ENCODE data around the gene KMT2E. TPM values are rescaled to one million over a fixed set of nuclear protein-coding genes. Genes with fewer than 3 reads are reported as not detected.

Gene KMT2E
- total RNA-seq, 1 experiment from 2014 or later, result 38.2 TPM

GRCh38 chr7:105068886-105069285, 54.9 kb downstream of the KMT2E start:
- Histone ChIP-seq H3T11ph (ENCODE audit: low read length) (no peak overlapping the region), H3K79me2 (ENCODE audit: insufficient read depth, low read length) (no peaks in the 10 kb centered on the region), H3K14ac (ENCODE audit: insufficient read depth, low read length) (no peak overlapping the region), H4K5ac (ENCODE audit: insufficient read length, low read depth, low read length) (no peak overlapping the region), H3K56ac (ENCODE audit: insufficient read length, low read depth, low read length) (no peak overlapping the region), H2BK120ac (ENCODE audit: low read depth, low read length, poor library complexity, severe bottlenecking) (no peak overlapping the region), H3K9me3 (ENCODE audit: control insufficient read depth, low read depth, low read length) (no peaks in the 10 kb centered on the region), H2BK12ac (ENCODE audit: insufficient read length, low read depth, low read length) (no peak overlapping the region), H4K8ac (replicated peaks; ENCODE audit: insufficient read length, low read depth, low read length) (no peak overlapping the region), H3K27ac (ENCODE audit: insufficient read length, low read depth, low read length) (no peak overlapping the region), H2AK5ac (ENCODE audit: insufficient read length, low read length) (no peak overlapping the region), H2BK15ac (ENCODE audit: low read depth, low read length) (no peak overlapping the region), H2AFZ (ENCODE audit: low read length) (no peak overlapping the region), H3K23ac (ENCODE audit: insufficient read length, low read depth, low read length) (no peak overlapping the region), H2BK20ac (ENCODE audit: low read depth, low read length, poor library complexity, severe bottlenecking) (no peak overlapping the region), H4K20me1 (ENCODE audit: control insufficient read depth, insufficient read depth, insufficient read length) (no peaks in the 10 kb centered on the region), H3K4me2 (ENCODE audit: insufficient read depth, insufficient read length, low read length) (no peak overlapping the region), H3K27me3 (ENCODE audit: insufficient read depth, low read length) (no peaks in the 10 kb centered on the region), H2BK5ac (ENCODE audit: insufficient read length, low read length) (no peak overlapping the region), H3K18ac (ENCODE audit: insufficient read length, low read depth, low read length) (no peak overlapping the region), H3K9ac (ENCODE audit: extremely low read depth, insufficient read length, low read length) (no peak overlapping the region), H3K4ac (ENCODE audit: low read depth, low read length) (no peak overlapping the region), H3K23me2 (ENCODE audit: insufficient read length, low read depth, low read length, poor library complexity, severe bottlenecking) (no peaks in the 10 kb centered on the region), H3K4me1 (ENCODE audit: insufficient read depth, low read length) (no peaks in the 10 kb centered on the region), H4K91ac (ENCODE audit: insufficient read length, low read depth, low read length) (no peak overlapping the region), H3K79me1 (ENCODE audit: insufficient read depth, low read depth, low read length, poor library complexity, severe bottlenecking) (no peaks in the 10 kb centered on the region)
- Mint-ChIP-seq H3K4me3 (no peak overlapping the region), H3K27me3 (ENCODE audit: low read depth) (no peaks in the 10 kb centered on the region), H3K9me3 (no peaks in the 10 kb centered on the region), H3K4me1 (no peaks in the 10 kb centered on the region), H3K36me3 (ENCODE audit: insufficient read depth in 1 of 3, low read depth in 3 of 3) (peaks cover 14 to 72% (median 65%) of the 10 kb centered on the region in 3 experiments; a peak in 6 of 7 replicates), H3K27ac (no peak overlapping the region)
- WGBS (ENCODE audit: extremely low coverage, insufficient read length, low lambda C conversion rate), result no CpG with 5 or more reads among the region's 1 CpG
- TF ChIP-seq, protein P1, sequence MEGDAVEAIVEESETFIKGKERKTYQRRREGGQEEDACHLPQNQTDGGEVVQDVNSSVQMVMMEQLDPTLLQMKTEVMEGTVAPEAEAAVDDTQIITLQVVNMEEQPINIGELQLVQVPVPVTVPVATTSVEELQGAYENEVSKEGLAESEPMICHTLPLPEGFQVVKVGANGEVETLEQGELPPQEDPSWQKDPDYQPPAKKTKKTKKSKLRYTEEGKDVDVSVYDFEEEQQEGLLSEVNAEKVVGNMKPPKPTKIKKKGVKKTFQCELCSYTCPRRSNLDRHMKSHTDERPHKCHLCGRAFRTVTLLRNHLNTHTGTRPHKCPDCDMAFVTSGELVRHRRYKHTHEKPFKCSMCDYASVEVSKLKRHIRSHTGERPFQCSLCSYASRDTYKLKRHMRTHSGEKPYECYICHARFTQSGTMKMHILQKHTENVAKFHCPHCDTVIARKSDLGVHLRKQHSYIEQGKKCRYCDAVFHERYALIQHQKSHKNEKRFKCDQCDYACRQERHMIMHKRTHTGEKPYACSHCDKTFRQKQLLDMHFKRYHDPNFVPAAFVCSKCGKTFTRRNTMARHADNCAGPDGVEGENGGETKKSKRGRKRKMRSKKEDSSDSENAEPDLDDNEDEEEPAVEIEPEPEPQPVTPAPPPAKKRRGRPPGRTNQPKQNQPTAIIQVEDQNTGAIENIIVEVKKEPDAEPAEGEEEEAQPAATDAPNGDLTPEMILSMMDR (conservative IDR thresholded peaks at IDR 0.05), result no peak
- DNase-seq, result no peak
